ENCODE measurements around the gene ARHGAP42.

DNA sequence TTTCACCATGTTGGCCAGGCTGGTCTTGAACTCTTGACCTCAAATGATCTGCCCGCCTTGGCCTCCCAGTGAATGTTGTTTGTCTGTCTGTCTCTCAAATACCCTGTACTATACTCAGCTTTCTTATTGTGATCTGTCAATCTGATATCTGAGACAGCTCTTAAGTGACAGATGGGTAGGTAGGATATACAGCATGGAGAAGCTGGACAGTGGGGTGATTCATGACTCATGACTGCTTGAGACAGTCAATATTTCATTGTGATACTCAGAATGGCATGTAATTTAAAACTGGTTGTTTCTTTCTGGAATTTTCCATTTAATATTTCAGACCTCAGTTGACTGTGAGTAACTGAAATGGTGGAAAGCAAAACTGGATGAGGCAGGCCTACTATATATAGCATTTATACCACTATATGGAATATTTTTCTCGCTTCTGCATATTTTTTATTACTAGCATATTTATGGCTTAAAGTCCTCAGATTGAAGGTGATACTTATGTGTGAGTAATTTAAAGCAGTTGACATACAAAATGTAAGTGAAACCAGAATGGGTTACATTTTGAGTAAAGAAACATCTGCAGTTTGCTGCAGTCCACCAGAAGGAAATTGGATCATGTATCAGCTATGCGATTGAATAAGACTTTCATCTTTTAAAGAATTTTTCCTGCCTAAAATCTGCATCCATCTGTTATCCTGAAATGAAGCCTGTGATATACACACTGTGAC lies 22.3 kb downstream of the ARHGAP42 start:
- TF ChIP-seq RFX5 (IDR thresholded peaks at IDR 0.05; ENCODE audit: low read depth, low read length) (no peak), CEBPB (IDR thresholded peaks at IDR 0.05; ENCODE audit: low read depth, low read length) (no peak), CHD1 (IDR thresholded peaks at IDR 0.05; ENCODE audit: low read depth, low read length) (no peak)
- TF ChIP-seq, protein P1, sequence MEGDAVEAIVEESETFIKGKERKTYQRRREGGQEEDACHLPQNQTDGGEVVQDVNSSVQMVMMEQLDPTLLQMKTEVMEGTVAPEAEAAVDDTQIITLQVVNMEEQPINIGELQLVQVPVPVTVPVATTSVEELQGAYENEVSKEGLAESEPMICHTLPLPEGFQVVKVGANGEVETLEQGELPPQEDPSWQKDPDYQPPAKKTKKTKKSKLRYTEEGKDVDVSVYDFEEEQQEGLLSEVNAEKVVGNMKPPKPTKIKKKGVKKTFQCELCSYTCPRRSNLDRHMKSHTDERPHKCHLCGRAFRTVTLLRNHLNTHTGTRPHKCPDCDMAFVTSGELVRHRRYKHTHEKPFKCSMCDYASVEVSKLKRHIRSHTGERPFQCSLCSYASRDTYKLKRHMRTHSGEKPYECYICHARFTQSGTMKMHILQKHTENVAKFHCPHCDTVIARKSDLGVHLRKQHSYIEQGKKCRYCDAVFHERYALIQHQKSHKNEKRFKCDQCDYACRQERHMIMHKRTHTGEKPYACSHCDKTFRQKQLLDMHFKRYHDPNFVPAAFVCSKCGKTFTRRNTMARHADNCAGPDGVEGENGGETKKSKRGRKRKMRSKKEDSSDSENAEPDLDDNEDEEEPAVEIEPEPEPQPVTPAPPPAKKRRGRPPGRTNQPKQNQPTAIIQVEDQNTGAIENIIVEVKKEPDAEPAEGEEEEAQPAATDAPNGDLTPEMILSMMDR (conservative IDR thresholded peaks at IDR 0.05; ENCODE audit: low read depth, low read length) = no peak

Measured in IMR-90 (cell line).